BLaER1 (cell line): Measurements from ENCODE around the gene TTC24.

Experiments used
- H3K27ac ChIP-seq: shearing (Covaris generic); formaldehyde crosslinking; 2 replicates; pipeline ENCODE4 v1.8.1; 2022
- H3K27me3 ChIP-seq: shearing (Covaris generic); formaldehyde crosslinking; 2 replicates; pipeline ENCODE4 v1.8.1; 2022
- H3K36me3 ChIP-seq: shearing (Covaris generic); formaldehyde crosslinking; 2 replicates; pipeline ENCODE4 v1.8.1; 2022
- H3K4me1 ChIP-seq: shearing (Covaris generic); formaldehyde crosslinking; 2 replicates; pipeline ENCODE4 v1.8.1; 2022
- H3K4me2 ChIP-seq: shearing (Covaris generic); formaldehyde crosslinking; 2 replicates; pipeline ENCODE4 v1.8.1; 2022
- H3K4me3 ChIP-seq: shearing (Covaris generic); formaldehyde crosslinking; 2 replicates; pipeline ENCODE4 v1.8.1; 2022
- H3K9ac ChIP-seq: shearing (Covaris generic); formaldehyde crosslinking; 2 replicates; pipeline ENCODE4 v1.8.1; 2022
- H3K9me3 ChIP-seq: shearing (Covaris generic); formaldehyde crosslinking; 2 replicates; pipeline ENCODE4 v1.8.1; 2022
- H4K20me1 ChIP-seq: shearing (Covaris generic); formaldehyde crosslinking; 2 replicates; pipeline ENCODE4 v1.8.1; 2022
- Cebpa-rat ChIP-seq: shearing (Covaris generic); IDR thresholded peaks from 2 replicates; pipeline ENCODE4 v1.8.1; 2022

The TTC24 gene

DNA sequence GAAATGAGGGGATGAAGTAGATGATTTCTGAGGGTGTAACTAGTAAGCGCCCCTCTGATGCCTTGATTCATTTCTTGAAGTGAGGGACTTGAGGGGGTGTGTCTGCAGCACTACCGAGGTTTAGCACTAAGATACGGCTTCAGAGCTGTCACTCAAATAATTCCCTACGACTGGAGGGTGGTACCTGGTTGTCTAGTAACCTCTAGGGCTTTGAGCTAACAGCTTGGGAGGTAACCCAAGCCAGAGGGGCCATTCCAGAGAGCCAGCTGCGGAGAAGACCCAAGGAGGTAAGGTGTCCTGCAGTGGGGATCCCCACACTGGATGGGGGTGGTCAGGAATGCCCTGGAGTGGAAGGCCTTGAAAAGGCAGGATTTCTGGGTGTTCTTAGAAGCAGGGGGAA, at the start of gene TTC24:
TTC24 (plus strand) TSS at position 252 of the 400 bp plus-strand sequence. CDS start 1,642 bp downstream, outside the sequence.
- peaks cover 3% of the 10 kb centered on the region for H4K20me1 ChIP-seq
- H3K27ac ChIP-seq, result peak within 1 kb of the TSS; percentile 99
- peaks cover 57% of the 10 kb centered on the region for H3K4me1 ChIP-seq

GRCh38 chr1:156530006-156530405, 49.5 kb upstream of the TTC24 start:
- Histone ChIP-seq H3K4me1 (peaks cover 31% of the 10 kb centered on the region), H3K36me3 (peaks cover 87% of the 10 kb centered on the region), H4K20me1 (no peaks in the 10 kb centered on the region), H3K9ac (no peak overlapping the region), H3K4me3 (no peak overlapping the region), H3K27me3 (no peaks in the 10 kb centered on the region), H3K4me2 (no peak overlapping the region), H3K9me3 (no peaks in the 10 kb centered on the region), H3K27ac (no peak overlapping the region)
- no peak for TF ChIP-seq Cebpa-rat

More for the DNA sequence above, at the start of gene TTC24:
- peak within 1 kb of the TSS; percentile 73 for H3K9ac ChIP-seq
- no peak within 1 kb of the TSS for H3K4me3 ChIP-seq
- H3K27me3 ChIP-seq, result no peaks in the 10 kb centered on the region
- peak within 1 kb of the TSS; percentile 99 for H3K4me2 ChIP-seq
- no peak for TF ChIP-seq Cebpa-rat
- no peaks in the 10 kb centered on the region for H3K9me3 ChIP-seq
- peaks cover under 1% of the 10 kb centered on the region; the same call in 1 of the 2 replicates for H3K36me3 ChIP-seq

DNA sequence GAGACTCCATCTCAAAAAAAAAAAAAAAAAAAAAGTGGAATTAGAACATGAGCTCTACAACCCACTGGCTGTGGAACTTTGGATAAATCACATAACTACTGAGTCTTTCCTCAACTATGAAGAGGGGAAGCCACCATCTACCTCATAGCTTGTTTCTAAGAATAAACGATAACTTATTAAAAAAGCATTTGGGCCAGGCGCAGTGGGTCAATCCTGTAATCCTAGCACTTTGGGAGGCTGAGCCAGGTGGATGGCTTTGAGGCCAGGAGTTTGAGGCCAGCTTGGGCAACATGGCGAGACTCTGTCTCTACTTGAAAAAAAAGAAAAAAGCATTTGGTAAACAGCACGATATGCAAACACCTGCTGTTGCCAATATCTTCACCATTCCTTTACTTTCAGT, 47.1 kb upstream of the TTC24 start:
- Histone ChIP-seq H3K4me1 (peaks cover 13% of the 10 kb centered on the region), H3K27me3 (no peaks in the 10 kb centered on the region), H3K4me3 (no peak overlapping the region), H3K36me3 (peaks cover 100% of the 10 kb centered on the region), H3K9me3 (no peaks in the 10 kb centered on the region), H3K27ac (no peak overlapping the region), H3K4me2 (no peak overlapping the region), H3K9ac (no peak overlapping the region), H4K20me1 (no peaks in the 10 kb centered on the region)
- TF ChIP-seq Cebpa-rat, result no peak

GRCh38 chr1:156533568-156534220, 45.8 kb upstream of the TTC24 start:
- H3K27me3 ChIP-seq, result no peaks in the 10 kb centered on the region
- H4K20me1 ChIP-seq, result no peaks in the 10 kb centered on the region
- no peak overlapping the region for H3K9ac ChIP-seq
- H3K4me3 ChIP-seq, result no peak overlapping the region
- H3K4me2 ChIP-seq, result no peak overlapping the region
- H3K9me3 ChIP-seq, result no peaks in the 10 kb centered on the region
- TF ChIP-seq Cebpa-rat, result no peak
- H3K4me1 ChIP-seq, result peaks cover 1% of the 10 kb centered on the region
- peak overlapping the region; percentile 5; the same call in 1 of the 2 replicates for H3K27ac ChIP-seq
- H3K36me3 ChIP-seq, result peaks cover 100% of the 10 kb centered on the region

DNA sequence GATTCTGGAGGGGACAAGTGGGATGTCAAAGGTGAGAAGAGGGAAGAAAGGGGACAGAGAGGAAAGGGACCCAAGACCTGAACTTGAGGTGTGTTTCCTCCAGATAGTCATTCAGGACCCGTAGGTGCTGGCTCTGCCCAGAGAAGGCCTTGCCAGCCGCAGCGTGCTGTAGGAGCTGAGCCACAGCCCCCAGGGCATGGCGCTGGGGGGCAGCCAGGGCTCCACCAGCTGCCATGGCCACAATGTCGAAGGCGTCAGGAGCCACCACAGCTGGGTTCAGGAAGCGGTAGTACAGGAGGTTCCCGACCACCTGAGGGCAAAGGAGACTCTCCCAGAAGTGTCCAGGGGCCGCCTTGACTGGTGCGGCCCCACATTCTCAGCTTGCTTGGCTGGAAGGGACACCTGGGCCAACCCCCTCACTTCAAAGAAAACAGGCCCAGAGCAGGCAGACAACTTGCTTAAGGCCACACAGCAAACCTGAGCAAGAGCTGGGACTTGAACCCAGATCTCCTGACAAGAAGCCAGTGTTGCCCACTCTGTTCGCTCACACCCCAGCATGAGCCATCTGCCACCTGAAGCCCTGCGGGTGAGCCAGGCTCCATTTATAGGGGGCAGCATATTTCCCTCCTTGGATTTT, 45.0 kb upstream of the TTC24 start:
- Histone ChIP-seq H3K36me3 (peaks cover 100% of the 10 kb centered on the region), H4K20me1 (no peaks in the 10 kb centered on the region), H3K4me1 (no peaks in the 10 kb centered on the region), H3K27ac (no peak overlapping the region), H3K9ac (no peak overlapping the region), H3K9me3 (no peaks in the 10 kb centered on the region), H3K27me3 (no peaks in the 10 kb centered on the region), H3K4me2 (no peak overlapping the region), H3K4me3 (no peak overlapping the region)
- TF ChIP-seq Cebpa-rat, result no peak

- H3K4me1 ChIP-seq, result no peaks in the 10 kb centered on the region
- H3K4me2 ChIP-seq, result no peak overlapping the region
- no peaks in the 10 kb centered on the region for H3K9me3 ChIP-seq
- H3K9ac ChIP-seq, result no peak overlapping the region
- H4K20me1 ChIP-seq, result no peaks in the 10 kb centered on the region
- TF ChIP-seq Cebpa-rat, result no peak
- H3K4me3 ChIP-seq, result no peak overlapping the region
- no peak overlapping the region for H3K27ac ChIP-seq
- peaks cover 100% of the 10 kb centered on the region for H3K36me3 ChIP-seq
- H3K27me3 ChIP-seq, result no peaks in the 10 kb centered on the region
These were observed 42.5 kb upstream of the TTC24 start for GRCh38 chr1:156537027-156537426.

- Histone ChIP-seq H3K4me3 (no peak overlapping the region), H3K9me3 (no peaks in the 10 kb centered on the region), H3K4me1 (peaks cover 9% of the 10 kb centered on the region; the same call in 1 of the 2 replicates), H3K36me3 (peaks cover 100% of the 10 kb centered on the region), H3K27me3 (no peaks in the 10 kb centered on the region), H3K4me2 (no peak overlapping the region), H4K20me1 (no peaks in the 10 kb centered on the region), H3K9ac (no peak overlapping the region), H3K27ac (no peak overlapping the region)
- TF ChIP-seq Cebpa-rat, result no peak
These were observed 40.6 kb upstream of the TTC24 start for GRCh38 chr1:156538711-156539440.

GRCh38 chr1:156539818-156540355, 39.6 kb upstream of the TTC24 start:
- Histone ChIP-seq H3K36me3 (peaks cover 100% of the 10 kb centered on the region), H3K27me3 (no peaks in the 10 kb centered on the region), H3K4me2 (no peak overlapping the region), H3K4me3 (no peak overlapping the region), H3K9me3 (no peaks in the 10 kb centered on the region), H4K20me1 (no peaks in the 10 kb centered on the region), H3K4me1 (peaks cover 9% of the 10 kb centered on the region; the same call in 1 of the 2 replicates), H3K9ac (no peak overlapping the region), H3K27ac (no peak overlapping the region)
- no peak for TF ChIP-seq Cebpa-rat

- Histone ChIP-seq H3K9ac (no peak overlapping the region; the same call in 1 of the 2 replicates), H3K27ac (no peak overlapping the region; the same call in 1 of the 2 replicates), H3K4me2 (no peak overlapping the region), H3K4me3 (no peak overlapping the region), H3K36me3 (peaks cover 100% of the 10 kb centered on the region), H4K20me1 (no peaks in the 10 kb centered on the region), H3K9me3 (no peaks in the 10 kb centered on the region), H3K4me1 (peaks cover 9% of the 10 kb centered on the region; the same call in 1 of the 2 replicates), H3K27me3 (no peaks in the 10 kb centered on the region)
- no peak for TF ChIP-seq Cebpa-rat
These were observed 38.6 kb upstream of the TTC24 start for GRCh38 chr1:156540955-156541354.
